Loucy (cell line): ENCODE data around the gene ZNF816.
"Not testable (repeated sequence)": the region's sequence is repeated elsewhere in the genome, so short reads cannot be mapped to it uniquely, and the experiment has no call there.

Experiments
- H2AFZ ChIP-seq: fragments of 200-600 bp; sonication (generic); 2 replicates; pipeline ENCODE4 v1.6.0; 2016; ENCODE audit warnings: antibody characterized with exemption, mild to moderate bottlenecking, low read length, moderate library complexity
- H3F3A ChIP-seq: fragments of 200-600 bp; 2 replicates; pipeline ENCODE4 v1.6.0; 2016; ENCODE audit warnings: antibody characterized with exemption, low read depth, mild to moderate bottlenecking
- H3K27me3 ChIP-seq: fragments of 200-600 bp; sonication (generic); 2 replicates; pipeline ENCODE4 v1.6.1; 2014; ENCODE audit warnings: low read length, mild to moderate bottlenecking; ENCODE audit not compliant: insufficient read depth, poor library complexity, severe bottlenecking
- H3K36me3 ChIP-seq: fragments of 200-600 bp; sonication (generic); 2 replicates; pipeline ENCODE4 v1.6.1; 2016; ENCODE audit warnings: low read length; ENCODE audit not compliant: insufficient read depth
- H3K4me1 ChIP-seq: fragments of 200-600 bp; sonication (generic); 2 replicates; pipeline ENCODE4 v1.5.1; 2014; ENCODE audit warnings: low read length, mild to moderate bottlenecking; ENCODE audit not compliant: insufficient read depth, poor library complexity, severe bottlenecking
- H3K4me2 ChIP-seq: fragments of 200-600 bp; sonication (generic); 2 replicates; pipeline ENCODE4 v1.6.0; 2014; ENCODE audit warnings: antibody characterized with exemption, low read length, low read depth, mild to moderate bottlenecking; ENCODE audit not compliant: poor library complexity, severe bottlenecking
- H3K4me3 ChIP-seq: fragments of 200-600 bp; sonication (generic); 2 replicates; pipeline ENCODE4 v1.5.1; 2014; ENCODE audit warnings: low read length, mild to moderate bottlenecking, mixed read lengths; ENCODE audit not compliant: poor library complexity, severe bottlenecking
- H3K79me2 ChIP-seq: fragments of 200-600 bp; sonication (generic); 2 replicates; pipeline ENCODE4 v1.6.1; 2014; ENCODE audit warnings: low read length; ENCODE audit not compliant: insufficient read depth
- H3K9ac ChIP-seq: fragments of 200-600 bp; sonication (generic); 2 replicates; pipeline ENCODE4 v1.6.0; 2014; ENCODE audit warnings: mild to moderate bottlenecking, low read depth, low read length, moderate library complexity; ENCODE audit not compliant: poor library complexity, severe bottlenecking
- H3K9me2 ChIP-seq: fragments of 200-600 bp; sonication (generic); replicated peaks from 2 replicates; pipeline ENCODE4 v1.6.1; 2016; ENCODE audit warnings: low read depth, low read length, mixed read lengths
- H3K9me3 ChIP-seq: fragments of 200-600 bp; sonication (generic); 2 replicates; pipeline ENCODE4 v1.6.1; 2014; ENCODE audit warnings: mild to moderate bottlenecking, antibody characterized with exemption, low read length, low read depth; ENCODE audit not compliant: insufficient read depth
- H4K20me1 ChIP-seq: fragments of 200-600 bp; sonication (generic); 2 replicates; pipeline ENCODE4 v1.6.0; 2014; ENCODE audit warnings: antibody characterized with exemption, low read length, mild to moderate bottlenecking; ENCODE audit not compliant: insufficient read depth, poor library complexity, severe bottlenecking
- EZH2phosphoT487 ChIP-seq: fragments of 200-600 bp; IDR thresholded peaks from 2 replicates; pipeline ENCODE4 v1.6.1; 2018; ENCODE audit warnings: antibody characterized with exemption, mild to moderate bottlenecking, moderate library complexity, borderline replicate concordance
- TF ChIP-seq, protein P1 (sequence below): fragments of 200-600 bp; sonication (generic); conservative IDR thresholded peaks from 2 replicates; pipeline ENCODE4 v1.5.1; 2014; ENCODE audit warnings: mild to moderate bottlenecking, antibody characterized with exemption, low read length

Gene ZNF816

DNA sequence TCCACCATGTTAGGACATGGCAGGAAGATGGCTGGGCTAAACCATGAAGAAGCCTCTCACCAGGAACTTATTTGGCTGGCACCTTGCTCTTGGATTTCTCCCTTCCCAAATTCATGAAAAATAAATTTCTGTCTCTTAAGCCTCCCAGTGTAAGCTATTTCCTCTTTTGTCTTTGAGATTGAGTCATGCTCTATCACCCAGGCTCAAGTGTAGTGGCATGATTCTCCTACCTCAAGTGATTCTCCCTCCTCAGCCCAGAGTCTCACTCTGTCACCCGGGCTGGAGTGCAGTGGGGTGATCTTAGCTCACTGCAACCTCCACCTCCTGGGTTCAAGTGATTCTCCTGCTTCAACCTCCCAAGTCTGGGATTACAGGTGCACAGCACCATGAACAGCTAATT lies 52.0 kb downstream of the ZNF816 start:
- H2AFZ ChIP-seq = no peak overlapping the region
- no peaks in the 10 kb centered on the region for H3K9me3 ChIP-seq
- no peaks in the 10 kb centered on the region for H3K79me2 ChIP-seq
- no peaks in the 10 kb centered on the region for H3F3A ChIP-seq
- H3K36me3 ChIP-seq = peaks cover 24% of the 10 kb centered on the region; the same call in 1 of the 2 replicates
- no peak overlapping the region for H3K4me2 ChIP-seq
- no peaks in the 10 kb centered on the region for H3K27me3 ChIP-seq
- H3K9me2 ChIP-seq = no peaks in the 10 kb centered on the region
- H3K4me3 ChIP-seq = no peak overlapping the region
- H4K20me1 ChIP-seq = no peaks in the 10 kb centered on the region
- no peak overlapping the region for H3K9ac ChIP-seq
- TF ChIP-seq EZH2phosphoT487 = no peak
- TF ChIP-seq, protein P1, sequence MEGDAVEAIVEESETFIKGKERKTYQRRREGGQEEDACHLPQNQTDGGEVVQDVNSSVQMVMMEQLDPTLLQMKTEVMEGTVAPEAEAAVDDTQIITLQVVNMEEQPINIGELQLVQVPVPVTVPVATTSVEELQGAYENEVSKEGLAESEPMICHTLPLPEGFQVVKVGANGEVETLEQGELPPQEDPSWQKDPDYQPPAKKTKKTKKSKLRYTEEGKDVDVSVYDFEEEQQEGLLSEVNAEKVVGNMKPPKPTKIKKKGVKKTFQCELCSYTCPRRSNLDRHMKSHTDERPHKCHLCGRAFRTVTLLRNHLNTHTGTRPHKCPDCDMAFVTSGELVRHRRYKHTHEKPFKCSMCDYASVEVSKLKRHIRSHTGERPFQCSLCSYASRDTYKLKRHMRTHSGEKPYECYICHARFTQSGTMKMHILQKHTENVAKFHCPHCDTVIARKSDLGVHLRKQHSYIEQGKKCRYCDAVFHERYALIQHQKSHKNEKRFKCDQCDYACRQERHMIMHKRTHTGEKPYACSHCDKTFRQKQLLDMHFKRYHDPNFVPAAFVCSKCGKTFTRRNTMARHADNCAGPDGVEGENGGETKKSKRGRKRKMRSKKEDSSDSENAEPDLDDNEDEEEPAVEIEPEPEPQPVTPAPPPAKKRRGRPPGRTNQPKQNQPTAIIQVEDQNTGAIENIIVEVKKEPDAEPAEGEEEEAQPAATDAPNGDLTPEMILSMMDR = no peak
- no peaks in the 10 kb centered on the region for H3K4me1 ChIP-seq

DNA sequence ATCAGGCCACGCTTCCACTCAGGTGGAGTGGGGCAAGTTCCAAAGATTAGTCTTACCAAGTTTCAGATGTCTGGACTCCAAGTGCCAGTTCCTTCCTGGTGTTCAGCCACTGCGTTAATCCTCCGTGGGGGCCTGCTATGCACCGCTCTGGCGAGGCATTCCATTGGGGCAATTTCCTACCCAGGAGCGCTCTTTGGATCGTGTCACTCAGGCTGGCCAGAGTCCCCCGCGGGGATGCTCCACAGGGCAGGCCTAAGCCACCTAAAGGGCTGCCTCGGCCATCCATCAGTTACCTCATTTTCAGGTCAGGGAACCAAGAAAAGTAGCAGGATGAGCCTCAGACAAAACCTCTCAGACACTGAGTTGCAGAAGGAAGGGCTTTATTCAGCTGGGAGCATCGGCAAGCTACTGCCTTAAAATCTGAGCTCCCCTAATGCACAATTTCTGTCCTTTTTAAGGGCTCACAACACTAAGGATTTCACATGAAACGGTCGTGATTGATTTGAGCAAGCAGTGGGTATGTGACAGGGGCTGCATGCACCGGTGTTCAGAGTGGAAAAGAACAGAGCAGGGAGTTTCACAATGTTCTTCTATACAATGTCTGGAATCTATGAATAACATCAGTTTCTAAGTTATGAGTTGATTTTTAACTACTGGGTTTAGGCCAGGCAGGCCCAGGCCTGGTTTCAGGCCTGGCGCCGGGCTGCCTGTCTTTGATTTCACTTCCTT lies 58.5 kb downstream of the ZNF816 start:
- H3K9me2 ChIP-seq, H3K27me3 ChIP-seq, H3K79me2 ChIP-seq, H3K4me1 ChIP-seq, H2AFZ ChIP-seq, H3K4me2 ChIP-seq, H3K4me3 ChIP-seq, H3K9me3 ChIP-seq, H4K20me1 ChIP-seq, H3K9ac ChIP-seq, H3F3A ChIP-seq: not testable (repeated sequence)
- peaks cover 24% of the 10 kb centered on the region; the same call in 1 of the 2 replicates for H3K36me3 ChIP-seq

DNA sequence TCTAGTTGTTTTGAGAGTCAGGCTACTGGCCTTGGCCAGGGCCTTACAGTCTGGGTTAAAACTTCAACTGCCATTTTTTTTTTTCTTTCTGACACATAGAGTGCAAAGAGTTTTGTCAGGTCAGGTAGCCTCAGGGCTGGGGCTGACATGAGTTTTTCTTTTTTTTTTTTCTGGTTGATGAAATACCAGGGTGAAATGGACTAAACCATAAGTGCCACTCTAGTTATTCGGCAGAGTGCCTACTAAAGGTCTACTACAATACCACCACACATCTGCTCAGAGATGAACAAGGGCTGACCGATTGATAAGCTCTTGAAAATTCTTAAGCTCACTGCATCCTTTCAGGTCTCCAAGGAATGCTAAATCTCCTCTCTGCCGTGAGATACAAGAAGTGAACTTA lies 60.8 kb downstream of the ZNF816 start:
- TF ChIP-seq EZH2phosphoT487 = no peak

More for the DNA sequence above, 60.8 kb downstream of the ZNF816 start:
- no peak overlapping the region for H3K4me3 ChIP-seq
- peaks cover 6% of the 10 kb centered on the region for H3K79me2 ChIP-seq
- H3K4me2 ChIP-seq = no peak overlapping the region
- peaks cover 11% of the 10 kb centered on the region; the same call in 1 of the 2 replicates for H3K36me3 ChIP-seq
- H3F3A ChIP-seq = no peaks in the 10 kb centered on the region
- H3K27me3 ChIP-seq = no peaks in the 10 kb centered on the region
- no peaks in the 10 kb centered on the region for H3K9me2 ChIP-seq
- H4K20me1 ChIP-seq = peaks cover 1% of the 10 kb centered on the region
- H3K9ac ChIP-seq = no peak overlapping the region
- no peaks in the 10 kb centered on the region for H3K4me1 ChIP-seq
- no peak overlapping the region for H2AFZ ChIP-seq
- no peaks in the 10 kb centered on the region for H3K9me3 ChIP-seq
